Stomach smooth muscle (tissue), 2 donors: Measurements from ENCODE around the gene SDF4.

Source experiments
- H3K27ac ChIP-seq: one replicate; pipeline ENCODE4 v1.7.0; 2013; ENCODE audit warnings: mild to moderate bottlenecking, low read length, inconsistent platforms
- H3K27me3 ChIP-seq, 2 donors: one replicate each; pipeline ENCODE4 v1.7.0; 2013; ENCODE audit warnings: low read length in 2 of 2; ENCODE audit not compliant: insufficient read depth in 2 of 2, control insufficient read depth in 1 of 2
- H3K36me3 ChIP-seq, 2 donors: one replicate each; pipeline ENCODE4 v1.7.0; 2013; ENCODE audit warnings: low read length in 2 of 2; ENCODE audit not compliant: control insufficient read depth in 2 of 2, insufficient read depth in 2 of 2
- H3K4me1 ChIP-seq: one replicate; pipeline ENCODE4 v1.7.0; 2013; ENCODE audit warnings: low read length; ENCODE audit not compliant: control insufficient read depth, insufficient read depth
- H3K4me3 ChIP-seq, 2 donors: one replicate each; pipeline ENCODE4 v1.7.0; 2013; ENCODE audit warnings: low read length in 2 of 2
- H3K9ac ChIP-seq, 2 donors: one replicate each; pipeline ENCODE4 v1.7.0; 2013; ENCODE audit warnings: low read length in 2 of 2, mild to moderate bottlenecking in 1 of 2
- H3K9me3 ChIP-seq, 2 donors: one replicate each; pipeline ENCODE4 v1.7.0; 2013; ENCODE audit warnings: low read length in 2 of 2; ENCODE audit not compliant: control insufficient read depth in 2 of 2
- donor health status: healthy.
- donor health status: Pancreatic carcinoma.

SDF4 gene

DNA sequence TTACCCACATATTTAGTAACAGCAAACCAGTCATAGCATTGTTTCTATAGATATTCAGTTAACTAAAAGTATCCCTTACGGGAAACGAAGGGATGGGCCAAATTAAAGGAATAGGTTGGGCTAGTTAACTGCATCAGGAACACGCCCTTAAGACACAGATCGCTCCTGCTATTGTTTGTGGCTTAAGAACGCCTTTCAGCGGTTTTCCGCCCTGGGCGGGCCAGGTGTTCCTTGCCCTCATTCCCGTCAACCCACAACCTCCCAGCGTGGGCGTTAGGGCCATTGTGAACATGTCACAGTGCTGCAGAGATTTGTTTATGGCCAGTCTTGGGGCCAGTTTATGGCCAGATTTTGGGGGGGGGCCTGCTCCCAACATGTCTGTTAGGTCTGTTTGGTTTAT lies 40.1 kb downstream of the SDF4 start:
- H3K9me3 ChIP-seq = no peaks in the 10 kb centered on the region
- H3K4me1 ChIP-seq = no peaks in the 10 kb centered on the region
- no peaks in the 10 kb centered on the region for H3K36me3 ChIP-seq
- H3K9ac ChIP-seq = no peak overlapping the region
- H3K27ac ChIP-seq = no peak overlapping the region
- no peak overlapping the region for H3K4me3 ChIP-seq
- H3K27me3 ChIP-seq = no peaks in the 10 kb centered on the region

DNA sequence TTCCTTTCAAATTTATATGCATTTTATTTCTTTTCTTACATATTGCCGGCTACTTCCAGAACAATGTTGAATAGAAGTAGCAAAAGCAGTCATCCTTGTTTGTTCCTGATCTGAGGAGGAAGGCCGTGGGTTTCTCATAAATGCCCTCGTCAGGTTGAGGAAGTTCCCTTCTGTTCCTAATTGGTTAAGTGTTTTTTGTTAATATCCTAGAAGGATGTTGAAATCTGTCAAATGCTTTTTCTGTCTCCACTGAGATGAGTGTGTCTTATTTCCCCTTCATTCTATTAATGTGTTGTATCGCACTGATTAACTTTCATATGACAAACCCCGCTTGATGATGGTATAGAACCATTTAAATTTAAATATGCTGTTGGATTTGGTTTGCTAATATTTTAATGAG lies 42.7 kb downstream of the SDF4 start:
- no peak overlapping the region for H3K27ac ChIP-seq
- H3K4me3 ChIP-seq = no peak overlapping the region
- H3K4me1 ChIP-seq = no peaks in the 10 kb centered on the region
- H3K36me3 ChIP-seq = no peaks in the 10 kb centered on the region
- H3K27me3 ChIP-seq = no peaks in the 10 kb centered on the region
- H3K9me3 ChIP-seq = no peaks in the 10 kb centered on the region
- H3K9ac ChIP-seq = no peak overlapping the region

DNA sequence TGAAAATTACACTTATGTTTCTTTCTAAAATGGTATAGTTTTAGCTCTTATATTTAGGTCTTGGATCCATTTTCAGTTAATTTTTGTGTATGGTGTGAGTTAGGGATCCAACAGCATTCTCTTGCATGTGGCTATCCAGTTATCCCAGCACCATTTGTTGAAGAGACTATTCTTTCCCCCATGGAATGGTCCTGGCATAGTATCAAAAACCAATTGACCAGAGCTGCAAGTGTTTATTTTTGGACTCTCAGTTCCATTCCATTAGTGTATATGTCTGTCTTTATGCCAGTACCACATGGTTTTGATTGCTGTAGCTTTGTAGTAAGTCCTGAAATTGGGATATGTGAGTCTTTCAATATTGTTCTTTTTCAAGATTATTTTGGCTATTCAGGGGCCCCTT lies 43.9 kb downstream of the SDF4 start:
- H3K9me3 ChIP-seq = no peaks in the 10 kb centered on the region

DNA sequence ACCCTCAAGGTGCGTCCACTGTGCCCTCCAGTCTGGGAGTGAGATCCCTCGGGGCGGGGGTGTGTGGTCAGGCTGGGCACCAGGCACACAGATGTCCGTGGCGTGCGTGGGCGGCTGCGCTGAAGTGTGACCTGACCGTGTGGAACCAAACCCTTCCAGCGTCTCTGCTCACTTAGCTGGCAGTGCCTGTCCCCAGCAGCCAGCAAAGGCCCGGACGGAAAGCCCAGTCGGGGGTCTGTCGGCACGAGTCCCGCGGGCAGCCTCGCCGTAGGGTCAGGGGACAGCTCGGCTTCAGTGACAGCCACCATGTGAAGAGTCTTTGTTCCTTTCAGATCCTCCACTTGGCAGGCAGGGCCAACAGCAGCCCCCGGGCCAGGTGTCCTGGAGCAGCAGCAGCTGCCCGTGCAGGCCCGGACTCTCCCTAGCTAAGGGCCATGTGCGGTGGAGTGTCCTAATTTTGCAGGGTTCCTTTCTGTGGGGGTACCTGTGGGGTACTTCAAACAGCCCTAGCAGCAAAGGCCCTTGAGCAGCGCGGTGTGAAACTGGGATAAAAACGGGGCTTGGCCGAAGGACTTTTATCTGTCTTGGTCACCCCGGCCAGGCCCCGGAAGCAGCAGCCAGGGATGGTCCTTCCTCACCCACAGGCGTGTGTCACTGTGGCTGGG lies 46.6 kb downstream of the SDF4 start:
- Histone ChIP-seq H3K9me3 (no peaks in the 10 kb centered on the region), H3K9ac (no peak overlapping the region), H3K27me3 (peaks cover 2 to 3% of the 10 kb centered on the region in 2 donors), H3K27ac (no peak overlapping the region), H3K4me1 (no peaks in the 10 kb centered on the region), H3K36me3 (no peaks in the 10 kb centered on the region), H3K4me3 (no peak overlapping the region)

More for the DNA sequence above, 43.9 kb downstream of the SDF4 start:
- Histone ChIP-seq H3K9ac (no peak overlapping the region), H3K4me3 (no peak overlapping the region), H3K4me1 (no peaks in the 10 kb centered on the region), H3K27me3 (no peaks in the 10 kb centered on the region), H3K27ac (no peak overlapping the region), H3K36me3 (no peaks in the 10 kb centered on the region)

DNA sequence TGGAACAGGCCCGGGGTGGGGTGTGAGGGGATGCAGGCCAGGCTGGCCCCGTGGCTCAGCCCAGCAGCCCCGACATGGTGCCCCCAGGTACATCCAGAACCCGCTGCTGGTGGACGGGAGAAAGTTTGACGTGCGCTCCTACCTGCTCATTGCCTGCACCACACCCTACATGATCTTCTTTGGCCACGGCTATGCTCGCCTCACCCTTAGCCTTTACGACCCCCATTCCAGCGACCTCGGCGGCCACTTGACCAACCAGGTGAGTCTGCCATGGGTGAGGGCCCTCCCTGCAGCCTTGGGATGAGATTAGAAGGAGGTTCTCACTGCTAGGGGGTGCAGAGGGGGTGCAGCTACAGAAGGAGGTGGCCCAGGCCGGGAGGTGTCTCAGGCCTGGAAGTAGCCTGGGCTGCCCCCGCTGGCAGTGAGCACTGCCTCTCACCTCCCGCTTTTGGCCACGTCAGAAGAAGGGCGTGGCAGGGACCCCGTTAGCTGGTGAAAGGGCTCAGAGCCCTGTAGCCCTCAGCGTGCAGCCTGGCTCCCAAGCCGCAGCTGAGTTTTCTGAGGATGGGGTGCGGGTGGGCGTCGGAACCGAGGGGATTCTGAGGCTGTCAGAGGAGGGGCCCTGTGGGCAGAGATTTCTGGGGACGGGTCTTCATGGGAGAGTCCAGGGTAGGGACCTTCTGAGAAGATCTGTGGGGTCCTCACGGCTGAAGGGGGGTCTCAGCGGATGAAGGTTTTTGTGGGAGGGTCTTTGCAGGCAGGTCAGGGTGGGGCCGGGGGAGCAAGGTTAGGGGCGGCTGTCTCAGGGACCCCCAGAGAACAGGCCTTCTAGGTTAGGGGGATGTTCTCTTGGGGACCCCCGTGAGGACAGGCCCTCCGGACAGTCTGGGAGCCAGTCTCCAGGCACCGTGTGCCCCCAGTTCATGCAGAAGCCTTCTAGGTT lies 47.7 kb downstream of the SDF4 start:
- Histone ChIP-seq H3K9ac (no peak overlapping the region), H3K27ac (no peak overlapping the region), H3K27me3 (peaks cover 2 to 3% of the 10 kb centered on the region in 2 donors), H3K4me1 (no peaks in the 10 kb centered on the region), H3K9me3 (no peaks in the 10 kb centered on the region), H3K4me3 (no peak overlapping the region), H3K36me3 (no peaks in the 10 kb centered on the region)

DNA sequence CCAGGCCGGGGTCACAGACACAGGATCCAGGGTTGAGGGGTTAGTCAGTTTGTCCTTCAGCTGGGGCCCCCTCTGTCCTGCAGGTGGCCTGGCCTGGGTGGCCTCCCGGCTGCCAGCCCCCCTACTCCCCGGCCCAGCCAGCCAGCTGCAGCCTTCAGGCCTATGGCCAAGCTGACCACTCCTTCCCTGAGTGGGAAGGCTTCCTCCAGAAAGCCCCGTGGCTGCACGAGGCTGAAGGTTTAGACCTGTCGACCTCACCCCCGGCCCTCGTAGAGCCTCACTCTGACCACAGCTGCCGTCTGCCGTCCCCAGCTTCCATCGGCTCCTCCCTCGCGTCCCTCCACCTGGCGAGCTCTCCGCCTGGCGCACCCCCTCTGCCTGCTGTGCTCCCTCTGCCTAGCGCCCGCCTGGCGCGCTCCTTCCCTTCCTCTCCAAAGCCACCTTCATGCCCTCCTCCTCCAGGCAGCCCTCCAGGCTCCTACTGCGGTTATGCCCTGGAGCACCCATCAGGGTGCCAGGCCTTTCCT lies 48.5 kb downstream of the SDF4 start:
- H3K36me3 ChIP-seq = no peaks in the 10 kb centered on the region
- H3K27ac ChIP-seq = no peak overlapping the region
- no peaks in the 10 kb centered on the region for H3K9me3 ChIP-seq
- peaks cover 5 to 6% of the 10 kb centered on the region in 2 donors for H3K27me3 ChIP-seq
- no peak overlapping the region for H3K9ac ChIP-seq
- H3K4me3 ChIP-seq = no peak overlapping the region
- H3K4me1 ChIP-seq = no peaks in the 10 kb centered on the region

DNA sequence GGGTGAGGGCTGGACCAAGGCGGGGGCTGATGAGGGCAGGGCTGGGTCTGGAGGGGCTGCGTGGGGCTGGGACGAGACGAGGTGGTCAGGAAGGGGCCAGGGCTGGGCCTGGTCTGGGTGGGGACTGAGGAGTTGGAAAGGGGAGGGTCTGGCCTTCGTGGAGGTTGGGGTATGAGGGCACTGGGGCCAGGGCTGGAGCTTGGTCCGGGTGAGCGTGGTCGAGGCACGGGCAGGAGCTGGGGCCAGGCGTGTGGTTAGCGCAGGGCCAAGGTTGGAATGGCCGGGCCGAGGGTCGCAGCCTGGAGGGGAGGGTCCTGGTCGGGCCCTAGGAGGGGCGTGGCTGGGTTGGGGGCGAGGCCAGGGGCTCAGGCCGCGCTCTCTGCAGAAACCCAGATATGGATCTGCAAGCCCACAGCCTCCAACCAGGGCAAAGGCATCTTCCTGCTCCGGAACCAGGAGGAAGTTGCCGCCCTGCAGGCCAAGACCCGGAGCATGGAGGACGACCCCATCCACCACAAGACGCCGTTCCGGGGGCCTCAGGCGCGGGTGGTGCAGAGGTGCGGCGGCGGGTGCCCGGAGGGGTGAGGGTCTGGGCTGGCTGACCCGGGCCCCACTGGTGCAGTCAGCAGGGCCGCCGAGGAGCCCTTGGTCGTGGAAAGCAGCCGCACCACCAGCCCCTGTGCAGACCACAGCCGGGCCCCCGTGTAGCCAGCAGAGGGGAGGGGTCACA lies 49.1 kb downstream of the SDF4 start:
- peaks cover 7 to 9% of the 10 kb centered on the region in 2 donors for H3K27me3 ChIP-seq
- no peaks in the 10 kb centered on the region for H3K36me3 ChIP-seq
- H3K4me3 ChIP-seq = no peak overlapping the region
- no peaks in the 10 kb centered on the region for H3K9me3 ChIP-seq
- no peaks in the 10 kb centered on the region for H3K4me1 ChIP-seq
- no peak overlapping the region for H3K27ac ChIP-seq
- H3K9ac ChIP-seq = no peak overlapping the region

DNA sequence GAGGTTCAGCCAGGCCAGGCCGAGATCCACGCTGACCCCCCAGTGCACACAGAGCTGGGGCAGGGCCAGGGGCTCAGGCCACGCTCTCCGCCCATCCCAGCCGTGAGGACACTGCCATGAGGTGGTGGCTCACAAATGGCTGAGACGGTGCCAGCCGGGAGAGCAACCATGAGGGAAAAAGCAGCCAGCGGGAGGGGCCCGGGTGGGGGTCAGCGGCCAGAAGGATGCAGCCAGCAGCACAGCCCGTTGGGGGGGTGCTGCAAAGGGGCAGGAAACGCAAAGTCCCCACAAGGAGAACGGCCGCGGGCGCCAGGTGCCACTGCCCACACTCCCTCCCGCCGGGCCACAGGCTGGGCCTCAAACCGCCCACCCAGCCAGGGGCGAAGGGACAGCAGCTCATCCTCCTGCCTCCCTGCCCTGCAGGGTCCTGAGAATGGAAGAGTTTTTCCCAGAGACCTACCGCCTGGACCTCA lies 49.8 kb downstream of the SDF4 start:
- Histone ChIP-seq H3K9ac (no peak overlapping the region), H3K27me3 (peaks cover 11 to 12% of the 10 kb centered on the region in 2 donors), H3K4me1 (no peaks in the 10 kb centered on the region), H3K4me3 (no peak overlapping the region), H3K27ac (no peak overlapping the region), H3K9me3 (no peaks in the 10 kb centered on the region), H3K36me3 (no peaks in the 10 kb centered on the region)

DNA sequence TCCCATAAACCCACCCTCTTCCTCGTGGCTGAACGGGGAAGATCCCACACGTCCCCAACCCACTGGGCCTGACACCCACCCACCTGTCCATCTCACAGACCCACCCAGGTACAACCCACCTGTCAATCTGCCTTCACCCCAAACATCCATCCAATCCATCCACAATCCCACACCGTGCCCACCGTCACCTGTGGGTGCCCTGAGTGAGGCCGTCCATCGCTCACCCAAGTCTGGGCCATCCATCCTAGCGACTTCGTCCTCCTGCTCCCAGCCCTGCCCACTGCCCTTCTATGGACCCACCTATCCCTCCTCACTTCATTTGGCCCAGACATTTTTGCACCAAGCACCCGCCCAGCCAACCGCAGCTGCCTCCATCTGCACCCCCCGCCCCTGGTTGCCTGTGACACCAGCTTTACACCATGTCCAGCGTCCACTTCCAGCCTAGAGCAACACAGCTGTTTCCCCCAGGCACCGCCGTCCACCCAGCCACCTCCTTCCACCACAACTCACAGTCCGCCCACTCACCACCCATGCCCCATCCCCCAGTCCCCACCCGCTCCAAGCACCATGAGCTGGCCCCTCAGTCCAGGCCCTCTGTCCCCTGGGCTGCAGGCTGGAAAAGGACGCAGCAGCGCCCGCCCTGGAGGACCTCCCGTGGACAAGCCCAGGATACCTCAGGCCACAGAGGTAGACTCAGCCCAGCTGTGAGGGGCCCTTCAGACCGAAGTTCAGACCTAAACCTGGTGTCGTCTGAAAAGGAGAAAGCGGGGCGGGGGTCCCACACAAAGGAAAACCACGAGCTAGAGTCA lies 50.5 kb downstream of the SDF4 start:
- Histone ChIP-seq H3K4me3 (no peak overlapping the region), H3K4me1 (no peaks in the 10 kb centered on the region), H3K36me3 (no peaks in the 10 kb centered on the region), H3K9me3 (no peaks in the 10 kb centered on the region), H3K9ac (no peak overlapping the region), H3K27ac (no peak overlapping the region), H3K27me3 (peaks cover 14 to 17% of the 10 kb centered on the region in 2 donors)
